Panc1 (cell line): ENCODE data around the gene HSP90B1. TPM values are rescaled to one million over a fixed set of nuclear protein-coding genes. Genes with fewer than 3 reads are reported as not detected.

Source experiments
- ATAC-seq: fragments of 200-7000 bp; cut with Tn5 transposase; 2 replicates; pipeline ENCODE4 v1.9.1; 2020; ENCODE audit warnings: mild to moderate bottlenecking, moderate library complexity
- BruUV-seq: library from RNA; stranded (reverse); fragments of 400-500 nt; replicated peaks from 2 replicates; lab custom pipeline; 2021; lab: Mats Ljungman, UMichigan
- CTCF ChIA-PET: fragments of 300-600 bp; sonication (Branson Sonifier 250); formaldehyde crosslinking; loops from one replicate; lab custom pipeline; 2022; ENCODE audit warnings: antibody characterized with exemption; lab: Charles Lee
- POLR2A ChIA-PET: fragments of 300-600 bp; sonication (Branson Sonifier 250); formaldehyde crosslinking; loops from one replicate; lab custom pipeline; 2022; ENCODE audit warnings: antibody characterized with exemption; lab: Charles Lee
- DNase-seq: peaks from one replicate; pipeline ENCODE4 v3.0.0-alpha.2; 2010; ENCODE audit warnings: low read depth, low spot score
- H3K27ac ChIP-seq: 2 replicates; pipeline ENCODE4 v1.5.1; 2011; ENCODE audit warnings: mild to moderate bottlenecking, low read length, inconsistent platforms
- H3K27me3 ChIP-seq: fragments of 200-500 bp; sonication (Bioruptor generic); 2 replicates; pipeline ENCODE4 v1.6.0; 2014; ENCODE audit warnings: low read length, inconsistent platforms; ENCODE audit not compliant: control insufficient read depth, insufficient read depth
- H3K36me3 ChIP-seq: fragments of 200-500 bp; sonication (Bioruptor generic); 2 replicates; pipeline ENCODE4 v1.5.1; 2014; ENCODE audit warnings: inconsistent platforms, mild to moderate bottlenecking, low read length, moderate library complexity; ENCODE audit not compliant: control insufficient read depth, insufficient read depth
- H3K4me1 ChIP-seq: 2 replicates; pipeline ENCODE4 v1.5.1; 2011; ENCODE audit warnings: inconsistent platforms, mild to moderate bottlenecking, low read length, moderate library complexity; ENCODE audit not compliant: control insufficient read depth, insufficient read depth
- H3K4me3 ChIP-seq, 2 experiments: 2 replicates each; pipeline ENCODE4 v1.5.1; 2011 to 2012; ENCODE audit warnings: low read depth in 2 of 2, low read length in 2 of 2, mild to moderate bottlenecking in 2 of 2, inconsistent platforms in 1 of 2, moderate library complexity in 1 of 2
- H3K9me3 ChIP-seq: fragments of 200-500 bp; sonication (Bioruptor generic); 2 replicates; pipeline ENCODE4 v1.5.1; 2014; ENCODE audit warnings: low read depth, mild to moderate bottlenecking, inconsistent platforms, low read length, moderate library complexity; ENCODE audit not compliant: control insufficient read depth, insufficient read depth
- POLR2AphosphoS5 ChIP-seq: IDR thresholded peaks from 2 replicates; pipeline ENCODE4 v1.6.1; 2012; ENCODE audit warnings: mild to moderate bottlenecking, low read depth, low read length, moderate library complexity
- SIN3A ChIP-seq: IDR thresholded peaks from 2 replicates; pipeline ENCODE4 v1.6.1; 2012; ENCODE audit warnings: low read depth, mild to moderate bottlenecking, low read length, moderate library complexity, borderline replicate concordance; ENCODE audit not compliant: insufficient read depth
- TCF7L2 ChIP-seq: IDR thresholded peaks from 2 replicates; pipeline ENCODE4 v1.6.1; 2011; ENCODE audit warnings: mild to moderate bottlenecking, low read depth, low read length, inconsistent platforms
- in situ Hi-C: cut with HindIII; loops from 2 replicates; pipeline ENCODE4 v1.10.0; 2016; ENCODE audit warnings: low sequenced_read_pairs, low pct_unique_long_range_greater_than_20kb
- intact Hi-C: fragments of 100-400 bp; cut with micrococcal nuclease; formaldehyde crosslinking; loops from one replicate; pipeline ENCODE4 v1.10.0; 2022; ENCODE audit not compliant: unreplicated experiment
- total RNA-seq: library from RNA; stranded (reverse); gene quantifications from one replicate; pipeline ENCODE4 v1.2.1, GENCODE V29; 2021; ENCODE audit not compliant: unreplicated experiment
- TF ChIP-seq, protein P1 (sequence below), 2 experiments: IDR thresholded peaks; 2 replicates each; pipeline ENCODE4 v1.6.1; 2011 to 2012; ENCODE audit warnings: low read depth in 2 of 2, control low read depth in 1 of 2, low read length in 1 of 2, mild to moderate bottlenecking in 1 of 2, moderate library complexity in 1 of 2; ENCODE audit not compliant: insufficient read depth in 1 of 2
- TF ChIP-seq, protein P2 (sequence below): fragments of 450-650 bp; IDR thresholded peaks from 2 replicates; pipeline ENCODE4 v1.5.1; 2017; ENCODE audit warnings: mild to moderate bottlenecking

Gene HSP90B1
- total RNA-seq, 1 experiment from 2014 or later = 503 TPM

DNA sequence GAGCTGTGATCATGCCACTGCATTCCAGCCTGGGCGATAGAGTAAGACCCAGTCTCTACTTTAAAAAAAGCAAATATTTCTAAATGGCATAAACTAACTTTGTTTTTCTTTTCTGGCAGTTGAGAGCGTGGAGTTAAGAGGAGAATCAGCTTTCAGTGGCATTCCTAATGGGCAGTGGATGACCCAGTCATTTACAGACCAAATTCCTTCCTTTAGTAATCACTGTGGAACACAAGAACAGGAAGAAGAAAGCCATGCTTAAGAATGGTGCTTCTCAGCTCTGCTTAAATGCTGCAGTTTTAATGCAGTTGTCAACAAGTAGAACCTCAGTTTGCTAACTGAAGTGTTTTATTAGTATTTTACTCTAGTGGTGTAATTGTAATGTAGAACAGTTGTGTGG is 56.6 kb downstream of the HSP90B1 start:
- POLR2A ChIA-PET = no interaction called here
- Histone ChIP-seq H3K4me3 (no peak overlapping the region), H3K36me3 (peaks cover 35% of the 10 kb centered on the region), H3K4me1 (no peaks in the 10 kb centered on the region), H3K27ac (no peak overlapping the region), H3K27me3 (no peaks in the 10 kb centered on the region), H3K9me3 (no peaks in the 10 kb centered on the region)
- no peak for ATAC-seq
- no peak for DNase-seq
- no peak for TF ChIP-seq POLR2AphosphoS5
- TF ChIP-seq TCF7L2 = no peak
- TF ChIP-seq, protein P1, sequence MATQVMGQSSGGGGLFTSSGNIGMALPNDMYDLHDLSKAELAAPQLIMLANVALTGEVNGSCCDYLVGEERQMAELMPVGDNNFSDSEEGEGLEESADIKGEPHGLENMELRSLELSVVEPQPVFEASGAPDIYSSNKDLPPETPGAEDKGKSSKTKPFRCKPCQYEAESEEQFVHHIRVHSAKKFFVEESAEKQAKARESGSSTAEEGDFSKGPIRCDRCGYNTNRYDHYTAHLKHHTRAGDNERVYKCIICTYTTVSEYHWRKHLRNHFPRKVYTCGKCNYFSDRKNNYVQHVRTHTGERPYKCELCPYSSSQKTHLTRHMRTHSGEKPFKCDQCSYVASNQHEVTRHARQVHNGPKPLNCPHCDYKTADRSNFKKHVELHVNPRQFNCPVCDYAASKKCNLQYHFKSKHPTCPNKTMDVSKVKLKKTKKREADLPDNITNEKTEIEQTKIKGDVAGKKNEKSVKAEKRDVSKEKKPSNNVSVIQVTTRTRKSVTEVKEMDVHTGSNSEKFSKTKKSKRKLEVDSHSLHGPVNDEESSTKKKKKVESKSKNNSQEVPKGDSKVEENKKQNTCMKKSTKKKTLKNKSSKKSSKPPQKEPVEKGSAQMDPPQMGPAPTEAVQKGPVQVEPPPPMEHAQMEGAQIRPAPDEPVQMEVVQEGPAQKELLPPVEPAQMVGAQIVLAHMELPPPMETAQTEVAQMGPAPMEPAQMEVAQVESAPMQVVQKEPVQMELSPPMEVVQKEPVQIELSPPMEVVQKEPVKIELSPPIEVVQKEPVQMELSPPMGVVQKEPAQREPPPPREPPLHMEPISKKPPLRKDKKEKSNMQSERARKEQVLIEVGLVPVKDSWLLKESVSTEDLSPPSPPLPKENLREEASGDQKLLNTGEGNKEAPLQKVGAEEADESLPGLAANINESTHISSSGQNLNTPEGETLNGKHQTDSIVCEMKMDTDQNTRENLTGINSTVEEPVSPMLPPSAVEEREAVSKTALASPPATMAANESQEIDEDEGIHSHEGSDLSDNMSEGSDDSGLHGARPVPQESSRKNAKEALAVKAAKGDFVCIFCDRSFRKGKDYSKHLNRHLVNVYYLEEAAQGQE (IDR thresholded peaks at IDR 0.05; ENCODE audit: insufficient read depth in 1 of 2, low read depth in 2 of 2, low read length in 1 of 2) = no peak
- no peak for TF ChIP-seq SIN3A
- TF ChIP-seq, protein P2, sequence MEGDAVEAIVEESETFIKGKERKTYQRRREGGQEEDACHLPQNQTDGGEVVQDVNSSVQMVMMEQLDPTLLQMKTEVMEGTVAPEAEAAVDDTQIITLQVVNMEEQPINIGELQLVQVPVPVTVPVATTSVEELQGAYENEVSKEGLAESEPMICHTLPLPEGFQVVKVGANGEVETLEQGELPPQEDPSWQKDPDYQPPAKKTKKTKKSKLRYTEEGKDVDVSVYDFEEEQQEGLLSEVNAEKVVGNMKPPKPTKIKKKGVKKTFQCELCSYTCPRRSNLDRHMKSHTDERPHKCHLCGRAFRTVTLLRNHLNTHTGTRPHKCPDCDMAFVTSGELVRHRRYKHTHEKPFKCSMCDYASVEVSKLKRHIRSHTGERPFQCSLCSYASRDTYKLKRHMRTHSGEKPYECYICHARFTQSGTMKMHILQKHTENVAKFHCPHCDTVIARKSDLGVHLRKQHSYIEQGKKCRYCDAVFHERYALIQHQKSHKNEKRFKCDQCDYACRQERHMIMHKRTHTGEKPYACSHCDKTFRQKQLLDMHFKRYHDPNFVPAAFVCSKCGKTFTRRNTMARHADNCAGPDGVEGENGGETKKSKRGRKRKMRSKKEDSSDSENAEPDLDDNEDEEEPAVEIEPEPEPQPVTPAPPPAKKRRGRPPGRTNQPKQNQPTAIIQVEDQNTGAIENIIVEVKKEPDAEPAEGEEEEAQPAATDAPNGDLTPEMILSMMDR = no peak
- CTCF ChIA-PET = no interaction called here
- BruUV-seq = no TSS peak
- in situ Hi-C loops (no loop called here), intact Hi-C loops (no loop called here)

DNA sequence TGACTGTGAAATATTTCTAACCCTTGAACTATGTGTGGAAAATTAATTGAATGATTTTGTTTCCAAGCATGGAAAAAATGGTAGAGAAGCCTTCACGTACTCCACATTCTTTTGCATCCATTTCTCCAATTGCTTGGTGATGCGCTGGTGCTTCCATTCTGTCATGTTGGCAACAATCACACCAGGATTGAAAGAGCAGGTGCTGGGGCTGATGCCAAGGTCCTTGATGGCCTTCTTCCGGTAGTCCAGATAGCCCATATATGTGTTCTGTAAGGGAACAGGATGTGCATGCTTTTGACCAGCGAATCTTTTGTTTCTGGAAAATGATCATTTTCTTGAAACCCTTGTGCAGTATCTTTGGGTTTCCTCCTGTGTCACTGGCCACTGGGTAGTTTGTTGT is 64.0 kb downstream of the HSP90B1 start:
- intact Hi-C loops = no loop called here
- ATAC-seq (no peak), DNase-seq (no peak)
- no peaks in the 10 kb centered on the region; the same call in 1 of the 2 replicates for H3K27me3 ChIP-seq
- H3K36me3 ChIP-seq = 0 out of 2 replicates have a peak, but pooled peaks cover 3% of the 10 kb centered on the region
- ChIA-PET CTCF (no interaction called here), POLR2A (no interaction called here)
- no peaks in the 10 kb centered on the region for H3K4me1 ChIP-seq
- in situ Hi-C loops = no loop called here
- no peaks in the 10 kb centered on the region for H3K9me3 ChIP-seq
- H3K27ac ChIP-seq = no peak overlapping the region
- TF ChIP-seq POLR2AphosphoS5 = no peak
- TF ChIP-seq, protein P1 (IDR thresholded peaks at IDR 0.05; ENCODE audit: insufficient read depth in 1 of 2, low read depth in 2 of 2, low read length in 1 of 2) = no peak
- no peak for TF ChIP-seq TCF7L2
- TF ChIP-seq, protein P2 = no peak
- TF ChIP-seq SIN3A = no peak
- H3K4me3 ChIP-seq = no peak overlapping the region
- BruUV-seq = no TSS peak
